NT2/D1 (cell line): Measurements from ENCODE around the gene RSPH6A.
"Not testable (repeated sequence)": the region's sequence is repeated elsewhere in the genome, so short reads cannot be mapped to it uniquely, and the experiment has no call there.

ENCODE experiments used
- YY1 ChIP-seq: IDR thresholded peaks from 2 replicates; pipeline ENCODE4 v1.6.1; 2011; ENCODE audit not compliant: insufficient read length, insufficient read depth
- ZNF274 ChIP-seq: IDR thresholded peaks from 2 replicates; pipeline ENCODE4 v1.6.1; 2011; ENCODE audit warnings: mild to moderate bottlenecking, low read depth, low read length

DNA sequence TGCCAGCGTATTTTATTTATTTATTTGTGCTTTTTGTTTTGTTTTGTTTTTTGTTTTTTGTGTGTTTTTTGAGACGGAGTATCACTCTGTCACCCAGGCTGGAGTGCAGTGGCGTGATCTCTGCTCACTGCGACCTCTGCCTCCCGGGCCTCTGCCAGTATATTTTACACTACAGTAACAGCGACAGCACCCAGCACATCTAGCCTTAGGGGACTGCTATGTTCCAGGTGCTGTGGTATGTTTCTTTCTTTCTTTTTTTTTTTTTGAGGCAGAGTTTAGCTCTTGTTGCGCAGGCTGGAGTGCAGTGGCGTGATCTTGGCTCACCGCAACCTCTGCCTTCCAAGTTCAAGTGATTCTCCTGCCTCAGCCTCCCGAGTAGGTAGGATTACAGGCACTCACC is 63.6 kb downstream of the RSPH6A start:
- TF ChIP-seq ZNF274, YY1: not testable (repeated sequence)
